Measurements from ENCODE around the gene SYT5.
"Not testable (repeated sequence)": the region's sequence is repeated elsewhere in the genome, so short reads cannot be mapped to it uniquely, and the experiment has no call there.

The SYT5 gene

GRCh38 chr19:55206664-55207500 is 26.8 kb upstream of the SYT5 start:
- DNase-seq, result peak; percentile 8

DNA sequence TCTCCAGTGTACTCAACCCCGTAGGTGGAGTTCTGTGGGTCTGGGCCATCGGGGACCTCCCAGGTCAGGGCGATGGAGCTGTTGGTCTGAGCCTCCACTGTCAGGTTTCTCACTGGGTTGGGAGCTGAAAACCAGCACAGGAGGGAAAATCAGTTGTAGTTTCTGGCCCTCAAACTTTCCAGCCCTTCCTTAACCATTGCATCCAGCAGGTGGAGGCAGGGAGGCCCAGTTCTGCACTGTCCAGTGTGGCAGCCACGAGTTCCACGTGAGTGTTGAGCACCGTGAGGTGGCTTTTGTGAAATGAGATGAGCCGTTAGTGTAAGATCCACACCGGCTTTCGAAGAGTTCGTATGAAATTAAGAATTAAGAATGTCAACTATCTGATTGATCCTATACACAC is 22.1 kb upstream of the SYT5 start:
- DNase-seq, result not testable (repeated sequence)

DNA sequence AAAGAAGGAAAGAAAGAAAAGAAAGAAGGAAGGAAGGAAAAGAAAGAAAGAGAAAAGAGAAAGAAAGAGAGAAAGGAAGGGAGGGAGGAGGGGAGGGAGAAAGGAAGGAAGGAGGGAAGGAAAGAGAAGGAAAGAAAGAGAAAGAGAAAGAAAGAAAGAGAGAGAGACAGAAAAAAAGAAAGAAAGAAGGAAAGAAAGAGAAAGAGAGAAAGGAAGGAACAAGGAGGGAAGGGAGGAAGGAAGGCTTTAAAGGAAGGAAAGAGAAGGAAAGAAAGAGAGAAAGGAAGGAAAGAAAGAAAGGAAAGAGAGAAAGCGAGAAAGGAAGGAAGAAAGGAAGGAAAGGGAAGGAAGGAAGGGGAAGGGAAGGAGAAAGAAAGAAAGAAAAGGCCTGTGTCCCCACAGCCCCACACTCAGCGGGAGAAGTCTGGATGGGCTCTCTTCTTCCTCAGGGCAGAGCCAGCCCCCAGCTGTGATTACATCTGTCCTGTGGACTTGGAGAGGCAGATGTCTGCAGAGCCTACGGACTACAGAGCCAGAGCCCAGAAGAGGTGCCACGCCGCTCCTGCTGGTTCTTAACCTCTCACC is 19.6 kb upstream of the SYT5 start:
- DNase-seq, result no peak

DNA sequence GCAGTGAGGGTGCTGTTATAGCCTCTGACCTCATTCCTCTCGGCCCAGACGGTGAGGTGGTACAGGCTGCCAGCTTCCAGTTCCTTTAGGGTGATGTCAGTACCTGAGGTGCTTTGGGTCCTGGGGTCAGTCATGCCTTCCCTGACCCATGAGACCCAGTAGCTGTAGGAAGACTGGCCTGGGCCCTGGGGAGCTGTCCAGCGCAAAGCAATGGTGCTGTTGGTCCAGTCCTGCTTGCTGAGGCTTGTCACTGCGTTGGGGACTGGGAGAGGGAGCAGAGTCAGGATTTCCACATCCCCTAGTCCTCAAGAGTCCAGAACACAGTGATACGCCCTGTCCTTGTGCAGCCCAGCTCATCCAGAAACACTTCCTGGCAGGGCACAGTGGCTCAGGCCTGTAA is 18.6 kb upstream of the SYT5 start:
- DNase-seq, result no peak

GRCh38 chr19:55197528-55197927 is 17.4 kb upstream of the SYT5 start:
- peak; percentile 21 for DNase-seq

GRCh38 chr19:55196803-55197202 is 16.7 kb upstream of the SYT5 start:
- no peak for DNase-seq

DNA sequence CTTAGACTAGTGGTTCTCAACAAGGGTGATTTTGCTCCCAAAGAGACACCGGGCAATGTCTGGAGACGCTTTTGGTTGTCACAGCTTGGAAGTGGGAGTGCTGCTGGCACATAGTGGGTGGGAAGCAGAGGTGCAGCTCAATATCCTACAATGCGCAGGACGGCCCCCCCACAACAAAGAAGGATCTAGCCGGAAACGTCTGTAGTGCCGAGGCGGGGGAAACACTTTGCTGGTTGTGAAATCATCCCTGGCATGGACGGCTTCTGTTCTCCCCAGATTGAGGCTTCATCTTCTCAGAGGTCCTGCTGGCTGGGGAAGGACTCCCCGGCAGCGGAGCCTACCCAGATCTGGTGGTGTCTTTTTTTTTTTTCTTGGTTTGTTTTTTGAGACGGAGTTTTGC is 13.4 kb upstream of the SYT5 start:
- no peak for DNase-seq

DNA sequence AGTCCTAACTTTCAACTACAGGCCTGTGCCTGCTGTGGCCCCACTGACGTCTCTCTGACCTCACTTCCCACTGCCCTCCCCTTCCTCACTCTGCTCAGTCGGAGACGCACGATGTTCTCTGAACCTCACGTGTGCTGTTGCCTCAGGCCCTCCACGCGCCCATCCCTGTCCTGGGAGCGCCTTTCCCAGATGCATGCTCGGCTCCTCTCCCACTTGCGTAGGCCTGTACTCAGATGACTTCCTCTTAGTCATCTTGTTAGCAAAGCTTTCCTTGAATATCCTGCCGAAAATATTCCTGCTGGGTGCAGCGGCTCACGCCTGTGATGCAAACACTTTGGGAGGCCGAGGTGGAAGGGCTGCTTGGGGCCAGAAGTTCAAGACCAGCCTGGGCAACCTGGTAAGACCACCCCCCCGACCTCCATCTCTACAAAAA is 9.3 kb upstream of the SYT5 start:
- no peak for DNase-seq

DNA sequence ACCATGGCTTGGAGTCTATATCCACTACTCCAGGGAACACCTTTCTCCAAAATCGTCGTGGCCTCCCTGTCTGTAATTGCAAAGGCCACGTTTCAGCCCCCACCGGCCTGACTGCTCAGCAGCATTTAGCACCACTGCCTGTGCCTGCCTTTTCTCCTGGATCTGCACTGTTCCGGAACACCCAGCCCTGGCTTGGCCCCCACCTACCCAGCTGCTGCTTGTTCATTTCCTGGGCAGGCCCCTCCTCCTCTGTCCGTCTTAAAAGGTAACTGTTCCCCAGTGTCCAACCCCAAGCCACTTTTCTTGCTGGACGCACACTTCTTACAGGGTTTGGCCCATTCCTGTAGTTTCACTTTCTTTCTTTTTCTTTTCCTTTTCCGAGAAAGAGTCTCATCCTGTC is 8.5 kb upstream of the SYT5 start:
- no peak for DNase-seq

GRCh38 chr19:55186080-55186479 is 6.0 kb upstream of the SYT5 start:
- DNase-seq, result no peak

- no peak for DNase-seq
Observed at GRCh38 chr19:55181740-55182139, 1.7 kb upstream of the SYT5 start.

DNA sequence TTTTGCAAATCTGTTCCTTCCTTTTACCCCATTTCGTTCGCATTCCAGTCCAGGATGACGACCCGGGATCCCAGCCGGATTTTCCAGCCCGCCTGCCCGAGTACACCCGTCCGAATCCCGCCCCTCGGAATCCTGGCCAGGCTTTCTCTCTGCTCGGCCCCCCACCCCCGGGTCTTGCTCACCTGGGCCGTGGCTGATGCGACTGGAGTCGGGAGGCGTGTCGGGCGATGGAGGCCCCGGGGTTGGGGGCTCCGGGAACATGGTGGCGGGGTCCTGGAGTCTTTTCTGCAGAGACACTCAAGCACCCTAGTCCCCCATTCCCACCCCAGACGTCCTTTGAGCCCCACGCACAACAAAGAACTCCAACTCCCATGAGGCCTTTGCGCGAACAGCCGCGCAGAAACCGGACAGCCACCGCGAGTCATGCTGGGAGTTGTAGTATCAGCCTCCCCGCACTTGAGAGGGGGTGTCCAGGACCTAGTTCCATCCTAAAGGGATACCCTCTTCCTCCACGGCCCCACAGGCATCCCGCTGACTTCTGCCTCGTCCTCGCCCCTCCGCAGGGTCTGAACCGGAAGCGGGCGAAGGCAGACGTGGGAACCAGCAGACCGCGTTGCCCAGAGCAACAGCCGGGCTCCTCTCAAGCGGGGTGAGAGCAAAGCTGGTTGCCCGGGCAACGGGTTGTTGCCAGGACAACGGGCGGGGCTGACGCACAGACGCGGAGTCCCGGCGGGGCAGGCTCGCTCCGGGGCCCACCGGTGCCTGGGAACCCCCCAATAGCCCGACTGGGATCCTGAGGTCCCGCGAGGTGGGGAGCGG is 1.1 kb downstream of the SYT5 start:
- DNase-seq, result peak; percentile 85

GRCh38 chr19:55176076-55176475 is 4.0 kb downstream of the SYT5 start:
- DNase-seq, result no peak

DNA sequence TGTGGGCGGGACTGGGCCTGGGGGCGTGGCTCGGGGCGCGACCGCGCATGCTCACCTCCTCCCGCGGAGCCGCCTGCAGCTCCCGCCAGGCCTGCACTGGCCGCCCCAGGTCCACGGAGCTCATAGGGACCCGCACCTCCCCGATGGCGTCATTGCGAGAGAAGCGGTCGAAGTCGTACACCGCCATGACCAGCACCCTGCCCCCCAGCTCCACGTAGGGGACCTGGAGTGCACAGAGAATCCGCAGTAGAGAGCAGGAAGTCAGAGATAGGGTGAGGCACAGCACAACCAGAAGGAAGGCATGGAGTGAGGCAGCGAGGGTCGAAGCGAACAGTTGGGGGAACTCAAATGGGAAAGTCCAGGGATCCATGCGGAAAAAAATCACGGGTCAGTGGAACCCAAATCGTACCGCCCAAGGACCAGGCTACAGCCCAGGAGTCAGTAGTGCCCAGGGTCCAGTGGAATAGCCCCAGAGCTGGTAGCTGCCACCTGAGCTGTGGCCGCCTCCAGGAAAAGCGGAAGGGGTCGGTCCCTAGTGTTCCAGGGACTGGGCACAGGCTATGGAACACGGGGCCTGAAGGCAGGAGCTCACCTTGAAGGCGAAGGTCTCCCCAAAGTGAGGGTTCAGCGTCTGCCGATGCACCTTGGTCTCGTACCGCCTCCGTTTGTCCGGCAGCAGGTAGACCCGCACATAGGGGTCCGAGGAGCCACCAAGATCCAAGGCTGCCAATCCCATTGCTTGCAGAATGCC is 4.8 kb downstream of the SYT5 start:
- no peak for DNase-seq

GRCh38 chr19:55174425-55175116 is 5.5 kb downstream of the SYT5 start:
- no peak for DNase-seq

DNA sequence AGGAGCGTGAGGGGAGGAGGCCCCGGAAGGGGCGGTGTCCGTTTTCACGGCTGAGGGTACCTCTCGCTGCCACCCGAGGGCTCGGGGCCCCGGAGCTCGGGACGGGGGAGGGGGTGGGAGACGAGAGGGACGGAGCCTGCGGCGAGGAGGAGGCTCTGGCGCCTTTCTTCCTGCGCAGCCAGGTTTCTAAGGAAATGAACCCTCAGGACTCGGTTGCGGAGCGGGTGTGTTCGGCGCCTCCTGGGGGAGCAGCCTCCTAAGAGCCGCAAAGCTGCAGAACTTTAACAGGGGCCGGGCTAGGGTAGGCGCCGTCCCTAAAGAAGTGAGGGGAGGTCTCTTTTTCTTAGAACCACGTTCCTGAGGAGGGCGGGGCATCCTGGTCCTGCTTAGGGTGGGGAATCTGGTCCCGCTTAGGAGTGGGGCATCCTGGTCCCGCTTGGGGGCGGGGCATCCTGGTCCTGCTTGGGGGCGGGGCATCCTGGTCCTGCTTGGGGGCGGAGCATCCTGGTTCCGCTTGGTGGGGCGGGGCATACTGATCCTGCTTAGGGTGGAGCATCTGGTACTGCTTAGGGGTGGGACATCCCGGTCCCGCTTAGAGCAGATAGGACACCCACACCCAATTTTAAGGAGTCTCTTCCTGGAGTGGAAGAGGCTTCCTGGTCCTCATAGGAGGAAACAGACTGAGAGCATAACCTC is 6.2 kb downstream of the SYT5 start:
- peak; percentile 43 for DNase-seq

GRCh38 chr19:55173186-55173713 is 6.8 kb downstream of the SYT5 start:
- DNase-seq, result no peak

DNA sequence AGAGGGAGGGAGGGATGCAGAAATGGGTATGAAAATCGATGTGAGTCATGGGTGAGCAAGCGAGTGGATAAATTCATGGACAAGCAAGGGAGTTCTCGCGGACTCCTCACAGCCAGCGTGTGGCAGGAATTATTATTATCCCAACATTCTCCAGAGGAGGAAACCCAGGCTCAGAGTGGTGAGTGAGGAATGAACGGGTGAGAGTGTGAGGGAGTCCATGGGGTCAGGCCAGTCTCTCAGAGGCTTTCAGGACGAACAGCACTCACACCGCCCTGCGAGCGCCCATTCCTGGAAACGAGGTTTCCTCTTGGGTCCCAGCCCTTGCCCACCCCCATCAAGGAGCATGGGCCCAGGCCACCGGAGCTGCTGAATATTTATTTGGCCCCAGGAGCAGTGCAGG is 7.3 kb downstream of the SYT5 start:
- no peak for DNase-seq

DNA sequence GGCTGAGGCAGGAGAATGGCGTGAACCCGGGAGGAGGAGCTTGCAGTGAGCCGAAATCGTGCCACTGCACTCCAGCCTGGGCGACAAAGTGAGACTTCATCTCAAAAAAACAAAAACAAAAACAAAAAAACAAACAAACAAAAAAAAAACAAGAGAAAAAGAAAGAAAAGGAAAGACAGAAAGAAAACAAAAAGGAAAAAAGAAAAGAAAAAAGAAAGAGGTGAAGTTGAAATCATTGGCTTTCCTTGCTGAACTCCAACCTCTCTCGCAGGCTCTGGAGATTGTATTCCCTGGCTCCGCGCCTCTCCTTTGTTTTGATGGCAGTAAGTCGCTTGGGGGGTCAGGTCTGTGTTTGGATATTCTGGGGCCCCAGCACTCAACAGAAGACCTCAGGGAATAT is 7.8 kb downstream of the SYT5 start:
- DNase-seq, result not testable (repeated sequence)

DNA sequence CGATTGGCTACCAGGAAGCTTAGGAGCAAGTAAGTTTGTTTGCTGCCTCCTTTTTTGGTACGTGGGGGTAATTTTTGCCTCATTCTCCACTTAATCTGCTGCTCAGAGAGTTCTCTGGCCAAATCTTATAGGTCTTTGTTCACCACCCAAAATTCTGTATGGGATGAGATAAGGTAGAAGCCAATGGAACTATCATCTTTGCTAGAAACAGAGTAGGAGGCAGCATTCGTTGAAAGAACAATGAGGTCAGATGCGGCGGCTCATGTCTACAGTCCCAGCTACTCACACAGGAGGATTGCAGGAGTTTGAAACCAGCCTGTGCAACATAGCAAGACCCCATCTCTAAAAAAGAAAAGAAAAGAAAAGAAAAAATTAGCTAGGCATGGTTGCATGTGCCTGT is 8.6 kb downstream of the SYT5 start:
- DNase-seq, result no peak

DNA sequence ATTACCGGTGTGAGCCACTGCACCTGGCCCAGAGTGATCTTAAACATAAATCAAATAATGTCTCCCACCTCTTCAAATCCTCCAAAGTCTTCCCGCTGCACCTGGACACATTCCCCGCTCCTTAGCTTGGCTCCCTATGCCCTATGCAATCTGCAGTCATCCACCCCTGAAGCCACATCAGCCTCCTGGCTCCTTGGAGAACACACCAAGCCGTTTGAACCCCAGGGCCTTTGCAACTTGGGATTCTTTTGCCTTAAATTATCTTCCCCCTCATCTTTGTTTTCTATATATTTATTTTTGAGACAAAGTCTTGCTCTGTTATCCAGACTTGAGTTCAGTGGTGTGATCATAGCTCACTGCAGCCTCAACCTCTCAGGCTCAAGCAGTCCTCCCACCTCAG is 11.0 kb downstream of the SYT5 start:
- DNase-seq, result no peak
